Calu3 (cell line): ENCODE data around the gene BMAL1. TPM values are rescaled to one million over a fixed set of nuclear protein-coding genes. Genes with fewer than 3 reads are reported as not detected.

ENCODE experiments used
- BruUV-seq: library from RNA; stranded (reverse); fragments of 400-500 nt; replicated peaks from 2 replicates; lab custom pipeline; 2021; lab: Mats Ljungman, UMichigan
- CTCF ChIA-PET: fragments of 300-600 bp; sonication (Branson Sonifier 250); formaldehyde crosslinking; loops from one replicate; lab custom pipeline; 2022; ENCODE audit warnings: antibody characterized with exemption; lab: Charles Lee
- DNase-seq: peaks from one replicate; pipeline ENCODE4 v3.0.0; 2022
- H3K27ac Mint-ChIP-seq: one replicate; pipeline ENCODE4 v1.8.0; 2022; ENCODE audit warnings: mixed read lengths; ENCODE audit not compliant: unreplicated experiment
- H3K27me3 Mint-ChIP-seq: one replicate; pipeline ENCODE4 v1.8.0; 2022; ENCODE audit warnings: mixed read lengths; ENCODE audit not compliant: unreplicated experiment
- H3K36me3 Mint-ChIP-seq: one replicate; pipeline ENCODE4 v1.8.0; 2022; ENCODE audit warnings: mild to moderate bottlenecking, moderate library complexity, mixed read lengths; ENCODE audit not compliant: insufficient read depth, unreplicated experiment
- H3K4me1 Mint-ChIP-seq: one replicate; pipeline ENCODE4 v1.8.0; 2022; ENCODE audit warnings: mild to moderate bottlenecking, low read depth, mixed read lengths; ENCODE audit not compliant: unreplicated experiment
- H3K4me3 Mint-ChIP-seq: one replicate; pipeline ENCODE4 v1.8.0; 2022; ENCODE audit warnings: mild to moderate bottlenecking, low read depth, moderate library complexity, mixed read lengths; ENCODE audit not compliant: unreplicated experiment
- H3K9me3 Mint-ChIP-seq: one replicate; pipeline ENCODE4 v1.8.0; 2022; ENCODE audit warnings: low read depth, mixed read lengths; ENCODE audit not compliant: unreplicated experiment
- intact Hi-C: fragments of 100-400 bp; cut with micrococcal nuclease; formaldehyde crosslinking; loops from one replicate; pipeline ENCODE4 v1.10.0; 2022; ENCODE audit not compliant: unreplicated experiment
- total RNA-seq: library from RNA; stranded (reverse); gene quantifications from 2 replicates; pipeline ENCODE4 v1.2.3, GENCODE V29; 2022
- TF ChIP-seq, protein P1 (sequence below): fragments of 200-600 bp; IDR thresholded peaks from one replicate; pipeline ENCODE4 v1.8.0; 2022; ENCODE audit warnings: antibody characterized with exemption; ENCODE audit not compliant: unreplicated experiment

Gene BMAL1
- total RNA-seq, 1 experiment from 2014 or later: 10.3 TPM

DNA sequence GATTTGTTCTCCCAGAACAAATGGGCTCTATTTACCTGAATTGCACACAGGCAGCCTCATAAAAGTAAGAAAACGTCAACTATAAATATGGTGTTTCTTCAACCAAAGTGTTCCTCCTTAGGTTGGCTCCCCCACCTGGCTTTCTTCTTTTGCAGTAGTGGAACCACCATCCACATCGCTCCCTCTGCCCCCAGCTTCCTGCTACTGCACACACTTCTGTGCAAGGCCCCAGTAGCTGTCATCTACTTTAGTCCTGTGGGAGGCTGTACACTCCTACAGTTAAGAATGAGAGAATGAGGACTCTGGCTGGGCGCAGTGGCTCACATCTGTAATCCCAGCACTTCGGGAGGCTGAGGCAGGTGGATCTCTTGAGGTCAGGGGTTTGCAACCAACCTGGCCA is 89.5 kb downstream of the BMAL1 start:
- no peaks in the 10 kb centered on the region for H3K27me3 Mint-ChIP-seq
- BruUV-seq: no TSS peak
- CTCF ChIA-PET: no interaction called here
- TF ChIP-seq, protein P1, sequence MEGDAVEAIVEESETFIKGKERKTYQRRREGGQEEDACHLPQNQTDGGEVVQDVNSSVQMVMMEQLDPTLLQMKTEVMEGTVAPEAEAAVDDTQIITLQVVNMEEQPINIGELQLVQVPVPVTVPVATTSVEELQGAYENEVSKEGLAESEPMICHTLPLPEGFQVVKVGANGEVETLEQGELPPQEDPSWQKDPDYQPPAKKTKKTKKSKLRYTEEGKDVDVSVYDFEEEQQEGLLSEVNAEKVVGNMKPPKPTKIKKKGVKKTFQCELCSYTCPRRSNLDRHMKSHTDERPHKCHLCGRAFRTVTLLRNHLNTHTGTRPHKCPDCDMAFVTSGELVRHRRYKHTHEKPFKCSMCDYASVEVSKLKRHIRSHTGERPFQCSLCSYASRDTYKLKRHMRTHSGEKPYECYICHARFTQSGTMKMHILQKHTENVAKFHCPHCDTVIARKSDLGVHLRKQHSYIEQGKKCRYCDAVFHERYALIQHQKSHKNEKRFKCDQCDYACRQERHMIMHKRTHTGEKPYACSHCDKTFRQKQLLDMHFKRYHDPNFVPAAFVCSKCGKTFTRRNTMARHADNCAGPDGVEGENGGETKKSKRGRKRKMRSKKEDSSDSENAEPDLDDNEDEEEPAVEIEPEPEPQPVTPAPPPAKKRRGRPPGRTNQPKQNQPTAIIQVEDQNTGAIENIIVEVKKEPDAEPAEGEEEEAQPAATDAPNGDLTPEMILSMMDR: no peak
- no peaks in the 10 kb centered on the region for H3K9me3 Mint-ChIP-seq
- DNase-seq: no peak
- H3K4me3 Mint-ChIP-seq: no peak overlapping the region
- H3K36me3 Mint-ChIP-seq: no peaks in the 10 kb centered on the region
- H3K27ac Mint-ChIP-seq: no peak overlapping the region
- intact Hi-C loops: no loop called here
- H3K4me1 Mint-ChIP-seq: peaks cover 7% of the 10 kb centered on the region

DNA sequence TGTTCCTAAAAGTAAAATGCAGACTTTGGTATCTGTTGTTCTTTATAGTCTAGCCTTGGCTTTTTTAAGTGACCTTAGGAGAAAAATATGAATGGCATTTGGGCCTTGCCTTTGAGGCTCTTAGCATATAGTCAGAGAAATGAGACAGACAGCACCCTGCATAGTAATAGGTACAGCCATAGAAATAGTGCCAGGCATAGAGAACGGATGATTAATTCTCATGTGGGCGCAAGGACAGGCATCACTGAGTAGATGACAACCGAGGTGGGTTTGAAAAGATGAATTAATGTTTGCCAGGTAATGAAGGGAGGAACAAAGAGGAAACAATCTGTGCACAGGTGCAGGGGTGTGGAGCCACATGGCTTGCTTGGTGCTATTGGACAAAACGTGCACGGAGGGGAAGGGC is 90.5 kb downstream of the BMAL1 start:
- no peaks in the 10 kb centered on the region for H3K9me3 Mint-ChIP-seq
- no peak overlapping the region for H3K4me3 Mint-ChIP-seq
- TF ChIP-seq, protein P1: no peak
- no peaks in the 10 kb centered on the region for H3K27me3 Mint-ChIP-seq
- CTCF ChIA-PET: interaction anchor here (0.8 kb wide), 1 partner anchor 17 kb away, joined by 3 read pairs; no protein-coding TSS in a partner anchor
- H3K36me3 Mint-ChIP-seq: no peaks in the 10 kb centered on the region
- no TSS peak for BruUV-seq
- intact Hi-C loops: no loop called here
- H3K4me1 Mint-ChIP-seq: peaks cover 7% of the 10 kb centered on the region
- DNase-seq: no peak
- H3K27ac Mint-ChIP-seq: no peak overlapping the region

DNA sequence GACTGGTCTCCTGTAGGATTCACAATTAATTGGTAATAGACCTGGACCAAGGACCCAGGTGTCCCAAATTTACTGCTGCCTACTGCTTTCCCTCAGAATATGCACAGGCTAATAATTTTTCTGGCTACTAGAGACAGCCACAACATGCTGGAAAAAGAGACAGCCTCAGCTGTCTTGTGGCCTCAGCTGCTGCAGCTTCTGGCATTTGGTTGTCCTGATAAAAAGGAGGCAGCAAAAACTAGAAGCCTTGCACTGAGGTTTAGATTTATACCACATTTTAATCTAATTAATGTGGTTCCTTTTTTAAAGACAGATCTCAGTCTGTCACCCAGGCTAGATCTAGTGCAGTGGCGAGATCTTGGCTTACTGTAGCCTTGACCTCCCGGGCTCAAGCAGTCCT is 95.6 kb downstream of the BMAL1 start:
- CTCF ChIA-PET: interaction anchor here (0.5 kb wide), 1 partner anchor 1215 kb away, joined by 3 read pairs; no protein-coding TSS in a partner anchor
- no peaks in the 10 kb centered on the region for H3K27me3 Mint-ChIP-seq
- intact Hi-C loops: no loop called here
- TF ChIP-seq, protein P1: no peak
- H3K4me3 Mint-ChIP-seq: no peak overlapping the region
- peaks cover 3% of the 10 kb centered on the region for H3K4me1 Mint-ChIP-seq
- no peaks in the 10 kb centered on the region for H3K36me3 Mint-ChIP-seq
- H3K9me3 Mint-ChIP-seq: no peaks in the 10 kb centered on the region
- no peak for DNase-seq
- BruUV-seq: no TSS peak
- H3K27ac Mint-ChIP-seq: no peak overlapping the region

DNA sequence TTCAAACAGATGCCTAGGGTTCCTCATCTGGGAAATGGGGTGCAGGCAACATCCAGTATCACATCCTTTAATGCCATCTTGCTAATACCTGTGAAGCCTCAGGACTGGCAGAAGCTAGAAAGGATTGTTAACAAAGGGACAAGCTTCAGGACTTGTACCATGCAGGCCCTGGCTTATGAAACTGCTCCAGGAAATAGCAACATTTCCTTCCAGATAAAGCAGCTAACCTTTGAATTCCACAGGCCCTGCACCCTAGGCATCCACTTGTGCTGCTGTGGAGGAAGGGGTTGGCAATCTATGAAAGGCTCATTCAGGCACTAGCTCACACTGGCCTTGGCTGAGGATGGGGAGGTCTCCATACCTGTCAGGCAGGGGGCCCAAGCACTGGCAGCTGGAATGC is 98.2 kb downstream of the BMAL1 start:
- intact Hi-C loops: no loop called here
- Mint-ChIP-seq H3K9me3 (no peaks in the 10 kb centered on the region), H3K36me3 (no peaks in the 10 kb centered on the region), H3K27ac (no peak overlapping the region), H3K4me3 (no peak overlapping the region), H3K27me3 (no peaks in the 10 kb centered on the region), H3K4me1 (no peaks in the 10 kb centered on the region)
- CTCF ChIA-PET: no interaction called here
- no peak for DNase-seq
- TF ChIP-seq, protein P1: no peak
- BruUV-seq: no TSS peak
